Measurements from ENCODE around the gene RO60. TPM values are rescaled to one million over a fixed set of nuclear protein-coding genes. Genes with fewer than 3 reads are reported as not detected.

The RO60 gene
- total and polyA plus RNA-seq, 2 donors (not counting 1 experiment from before 2014, with no cell fraction given) = 8.2 to 66.4 TPM

DNA sequence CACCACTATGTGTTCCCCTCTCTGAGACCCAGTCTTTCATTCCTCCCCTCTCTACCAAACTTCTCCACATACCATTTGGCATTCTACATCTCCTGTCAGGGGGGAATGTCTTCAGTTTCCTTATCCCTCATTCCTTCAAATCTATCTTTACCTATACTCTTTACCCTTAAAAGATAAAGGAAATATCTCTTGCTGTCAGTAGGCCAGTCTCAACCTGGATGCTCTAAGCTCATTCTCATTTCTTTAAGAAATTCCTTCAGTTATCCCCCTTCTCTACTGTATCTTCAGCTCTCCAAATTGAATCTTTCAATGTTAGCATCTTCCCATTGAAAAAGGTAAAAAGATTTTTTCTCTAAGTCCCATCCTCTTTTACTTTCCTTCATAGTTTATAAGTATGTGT, 6.5 kb downstream of the RO60 start:
- H3K27ac ChIP-seq (ENCODE audit: low read length in 2 of 2) = no peak overlapping the region
- intact Hi-C loops (cut with micrococcal nuclease) = no loop called here
- peaks cover 62% of the 10 kb centered on the region for H3K79me2 ChIP-seq (ENCODE audit: control insufficient read depth, insufficient read depth, low read length)
- H3K4me3 ChIP-seq (ENCODE audit: control extremely low read depth in 1 of 5, extremely low read depth in 1 of 5, insufficient read depth in 1 of 5, low read depth in 2 of 5, low read length in 4 of 5) = no peak overlapping the region
- no peak overlapping the region for H3K27ac Mint-ChIP-seq
- peaks cover 13% of the 10 kb centered on the region for H4K20me1 ChIP-seq (ENCODE audit: control insufficient read depth, insufficient read depth, low read length, poor library complexity, severe bottlenecking)
- H3K4me1 ChIP-seq (ENCODE audit: control insufficient read depth in 2 of 2, insufficient read depth in 2 of 2, low read length in 2 of 2) = peaks cover 13% of the 10 kb centered on the region in 2 donors
- H3K27me3 ChIP-seq (replicated peaks in 1 of 4; ENCODE audit: control extremely low read depth in 1 of 4, control insufficient read depth in 3 of 4, insufficient read depth in 4 of 4, low read length in 3 of 4) = no peaks in the 10 kb centered on the region
- DNase-seq = no peak
- peaks cover 1 to 6% of the 10 kb centered on the region in 2 experiments for H3K36me3 ChIP-seq (replicated peaks in 1 of 2; ENCODE audit: control extremely low read depth in 1 of 2, control insufficient read depth in 1 of 2, extremely low read depth in 1 of 2, insufficient read depth in 2 of 2, low read length in 1 of 2)
- peaks cover 0 to 2% (median 0%) of the 10 kb centered on the region in 3 donors for H3K9me3 ChIP-seq (ENCODE audit: control extremely low read depth in 1 of 3, control insufficient read depth in 2 of 3, insufficient read depth in 1 of 3, low read length in 2 of 3)
- H3K4me3 Mint-ChIP-seq = no peak overlapping the region
- H3K27me3 Mint-ChIP-seq = no peaks in the 10 kb centered on the region
- no peak overlapping the region for H3K4me2 ChIP-seq (replicated peaks; ENCODE audit: low read depth, low read length, poor library complexity, severe bottlenecking)
- peaks cover 63% of the 10 kb centered on the region for H3K4me1 Mint-ChIP-seq
- no peak overlapping the region for H3K9ac ChIP-seq (ENCODE audit: low read length)
- TF ChIP-seq, protein P1, sequence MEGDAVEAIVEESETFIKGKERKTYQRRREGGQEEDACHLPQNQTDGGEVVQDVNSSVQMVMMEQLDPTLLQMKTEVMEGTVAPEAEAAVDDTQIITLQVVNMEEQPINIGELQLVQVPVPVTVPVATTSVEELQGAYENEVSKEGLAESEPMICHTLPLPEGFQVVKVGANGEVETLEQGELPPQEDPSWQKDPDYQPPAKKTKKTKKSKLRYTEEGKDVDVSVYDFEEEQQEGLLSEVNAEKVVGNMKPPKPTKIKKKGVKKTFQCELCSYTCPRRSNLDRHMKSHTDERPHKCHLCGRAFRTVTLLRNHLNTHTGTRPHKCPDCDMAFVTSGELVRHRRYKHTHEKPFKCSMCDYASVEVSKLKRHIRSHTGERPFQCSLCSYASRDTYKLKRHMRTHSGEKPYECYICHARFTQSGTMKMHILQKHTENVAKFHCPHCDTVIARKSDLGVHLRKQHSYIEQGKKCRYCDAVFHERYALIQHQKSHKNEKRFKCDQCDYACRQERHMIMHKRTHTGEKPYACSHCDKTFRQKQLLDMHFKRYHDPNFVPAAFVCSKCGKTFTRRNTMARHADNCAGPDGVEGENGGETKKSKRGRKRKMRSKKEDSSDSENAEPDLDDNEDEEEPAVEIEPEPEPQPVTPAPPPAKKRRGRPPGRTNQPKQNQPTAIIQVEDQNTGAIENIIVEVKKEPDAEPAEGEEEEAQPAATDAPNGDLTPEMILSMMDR (IDR thresholded peaks at IDR 0.05) = no peak
- no peak for TF ChIP-seq EZH2 (IDR thresholded peaks at IDR 0.05; ENCODE audit: borderline replicate concordance, insufficient read depth, low read depth, low read length, poor library complexity, severe bottlenecking)
- CTCF ChIA-PET = no interaction called here
- H3K9me3 Mint-ChIP-seq (ENCODE audit: insufficient read depth) = no peaks in the 10 kb centered on the region
- no peak for ATAC-seq (ENCODE audit: low read depth)
- POLR2A ChIA-PET = no interaction called here
- no peak overlapping the region for H2AFZ ChIP-seq (ENCODE audit: insufficient read depth, low read depth, low read length, poor library complexity, severe bottlenecking)

- Histone ChIP-seq H3K79me2 (ENCODE audit: control insufficient read depth, insufficient read depth, low read length) (peaks cover 56% of the 10 kb centered on the region), H3K36me3 (replicated peaks in 1 of 2; ENCODE audit: control extremely low read depth in 1 of 2, control insufficient read depth in 1 of 2, extremely low read depth in 1 of 2, insufficient read depth in 2 of 2, low read length in 1 of 2) (peaks cover 1 to 6% of the 10 kb centered on the region in 2 experiments), H3K27ac (ENCODE audit: low read length in 2 of 2) (no peak overlapping the region), H4K20me1 (ENCODE audit: control insufficient read depth, insufficient read depth, low read length, poor library complexity, severe bottlenecking) (peaks cover 13% of the 10 kb centered on the region), H3K4me1 (ENCODE audit: control insufficient read depth in 2 of 2, insufficient read depth in 2 of 2, low read length in 2 of 2) (peaks cover 14% of the 10 kb centered on the region in 2 donors), H3K27me3 (replicated peaks in 1 of 4; ENCODE audit: control extremely low read depth in 1 of 4, control insufficient read depth in 3 of 4, insufficient read depth in 4 of 4, low read length in 3 of 4) (no peaks in the 10 kb centered on the region), H3K4me3 (ENCODE audit: control extremely low read depth in 1 of 5, extremely low read depth in 1 of 5, insufficient read depth in 1 of 5, low read depth in 2 of 5, low read length in 4 of 5) (no peak overlapping the region), H3K9ac (ENCODE audit: low read length) (no peak overlapping the region), H3K4me2 (replicated peaks; ENCODE audit: low read depth, low read length, poor library complexity, severe bottlenecking) (peak overlapping the region; percentile 4), H3K9me3 (ENCODE audit: control extremely low read depth in 1 of 3, control insufficient read depth in 2 of 3, insufficient read depth in 1 of 3, low read length in 2 of 3) (peaks cover 0 to 2% (median 0%) of the 10 kb centered on the region in 3 donors), H2AFZ (ENCODE audit: insufficient read depth, low read depth, low read length, poor library complexity, severe bottlenecking) (no peak overlapping the region)
- Mint-ChIP-seq H3K27ac (no peak overlapping the region), H3K4me3 (no peak overlapping the region), H3K4me1 (peaks cover 63% of the 10 kb centered on the region), H3K9me3 (ENCODE audit: insufficient read depth) (no peaks in the 10 kb centered on the region), H3K27me3 (no peaks in the 10 kb centered on the region)
- ATAC-seq (ENCODE audit: low read depth) (no peak), DNase-seq (no peak)
- WGBS (ENCODE audit: insufficient coverage) = 67% methylated on average over 1 of the region's 4 CpGs
- intact Hi-C loops (cut with micrococcal nuclease) = no loop called here
- POLR2A ChIA-PET = no interaction called here
- CTCF ChIA-PET = no interaction called here
- TF ChIP-seq EZH2 (IDR thresholded peaks at IDR 0.05; ENCODE audit: borderline replicate concordance, insufficient read depth, low read depth, low read length, poor library complexity, severe bottlenecking) = no peak
- TF ChIP-seq, protein P1 (IDR thresholded peaks at IDR 0.05) = no peak
Observed at GRCh38 chr1:193066606-193067005, 7.2 kb downstream of the RO60 start.
